ENCODE results near the gene HS3ST6. TPM values are rescaled to one million over a fixed set of nuclear protein-coding genes. Genes with fewer than 3 reads are reported as not detected.

Gene HS3ST6
- total and polyA plus RNA-seq, 2 of the 13 experiments (the other 11 are each of a cell fraction or from before 2014, with no cell fraction given): not detected

DNA sequence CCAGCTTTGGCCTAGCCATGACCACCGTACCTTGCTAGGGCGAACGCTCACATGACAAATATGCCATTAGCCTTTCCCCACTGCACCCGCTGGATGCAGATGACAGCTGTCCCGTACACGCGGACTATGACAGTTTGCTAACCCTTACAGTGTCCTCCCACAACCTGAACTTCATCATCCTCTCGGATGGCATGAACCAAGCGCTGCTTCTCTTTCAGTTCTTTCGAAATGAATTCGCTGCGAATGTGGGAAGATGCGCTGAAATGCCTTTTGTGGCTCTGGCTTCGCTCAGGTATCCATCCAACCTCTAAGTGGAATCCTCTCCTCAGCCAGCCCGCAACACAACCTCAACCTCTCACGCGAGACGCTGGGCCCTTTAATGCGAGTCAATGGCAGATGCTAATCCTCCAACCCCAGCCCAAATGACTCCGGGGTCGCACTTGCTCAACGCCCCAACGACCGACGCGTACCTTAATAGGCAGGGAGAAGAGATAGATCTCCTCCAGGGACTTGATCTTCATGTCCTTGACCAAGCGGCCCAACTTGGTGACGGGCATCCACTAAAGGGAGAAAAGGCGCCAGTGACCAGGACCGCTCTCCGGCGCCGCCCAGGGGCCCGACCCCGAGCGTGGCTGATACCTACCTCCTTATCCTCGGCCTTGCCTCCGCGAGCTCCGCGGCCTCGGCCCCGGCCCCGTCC is 45.7 kb upstream of the HS3ST6 start (continued):
- 0 out of 2 replicates have a peak, but pooled peaks have one; percentile 34 for TF ChIP-seq ZNF589 (CRISPR knock-in tag; conservative IDR thresholded peaks at IDR 0.05)
- 0 out of 2 replicates have a peak, but pooled peaks have one; percentile 4 for TF ChIP-seq FOSL2 (CRISPR knock-in tag; IDR thresholded peaks at IDR 0.05)
- TF ChIP-seq, protein P1, sequence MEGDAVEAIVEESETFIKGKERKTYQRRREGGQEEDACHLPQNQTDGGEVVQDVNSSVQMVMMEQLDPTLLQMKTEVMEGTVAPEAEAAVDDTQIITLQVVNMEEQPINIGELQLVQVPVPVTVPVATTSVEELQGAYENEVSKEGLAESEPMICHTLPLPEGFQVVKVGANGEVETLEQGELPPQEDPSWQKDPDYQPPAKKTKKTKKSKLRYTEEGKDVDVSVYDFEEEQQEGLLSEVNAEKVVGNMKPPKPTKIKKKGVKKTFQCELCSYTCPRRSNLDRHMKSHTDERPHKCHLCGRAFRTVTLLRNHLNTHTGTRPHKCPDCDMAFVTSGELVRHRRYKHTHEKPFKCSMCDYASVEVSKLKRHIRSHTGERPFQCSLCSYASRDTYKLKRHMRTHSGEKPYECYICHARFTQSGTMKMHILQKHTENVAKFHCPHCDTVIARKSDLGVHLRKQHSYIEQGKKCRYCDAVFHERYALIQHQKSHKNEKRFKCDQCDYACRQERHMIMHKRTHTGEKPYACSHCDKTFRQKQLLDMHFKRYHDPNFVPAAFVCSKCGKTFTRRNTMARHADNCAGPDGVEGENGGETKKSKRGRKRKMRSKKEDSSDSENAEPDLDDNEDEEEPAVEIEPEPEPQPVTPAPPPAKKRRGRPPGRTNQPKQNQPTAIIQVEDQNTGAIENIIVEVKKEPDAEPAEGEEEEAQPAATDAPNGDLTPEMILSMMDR (CRISPR knock-in tag; IDR thresholded peaks at IDR 0.05): peak; percentile 5; the same call in 1 of the 2 replicates
- TF ChIP-seq, protein P2, sequence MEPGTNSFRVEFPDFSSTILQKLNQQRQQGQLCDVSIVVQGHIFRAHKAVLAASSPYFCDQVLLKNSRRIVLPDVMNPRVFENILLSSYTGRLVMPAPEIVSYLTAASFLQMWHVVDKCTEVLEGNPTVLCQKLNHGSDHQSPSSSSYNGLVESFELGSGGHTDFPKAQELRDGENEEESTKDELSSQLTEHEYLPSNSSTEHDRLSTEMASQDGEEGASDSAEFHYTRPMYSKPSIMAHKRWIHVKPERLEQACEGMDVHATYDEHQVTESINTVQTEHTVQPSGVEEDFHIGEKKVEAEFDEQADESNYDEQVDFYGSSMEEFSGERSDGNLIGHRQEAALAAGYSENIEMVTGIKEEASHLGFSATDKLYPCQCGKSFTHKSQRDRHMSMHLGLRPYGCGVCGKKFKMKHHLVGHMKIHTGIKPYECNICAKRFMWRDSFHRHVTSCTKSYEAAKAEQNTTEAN (CRISPR knock-in tag; conservative IDR thresholded peaks at IDR 0.05): no peak
- TF ChIP-seq, protein P3, sequence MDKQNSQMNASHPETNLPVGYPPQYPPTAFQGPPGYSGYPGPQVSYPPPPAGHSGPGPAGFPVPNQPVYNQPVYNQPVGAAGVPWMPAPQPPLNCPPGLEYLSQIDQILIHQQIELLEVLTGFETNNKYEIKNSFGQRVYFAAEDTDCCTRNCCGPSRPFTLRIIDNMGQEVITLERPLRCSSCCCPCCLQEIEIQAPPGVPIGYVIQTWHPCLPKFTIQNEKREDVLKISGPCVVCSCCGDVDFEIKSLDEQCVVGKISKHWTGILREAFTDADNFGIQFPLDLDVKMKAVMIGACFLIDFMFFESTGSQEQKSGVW (CRISPR knock-in tag; IDR thresholded peaks at IDR 0.05; ENCODE audit: borderline replicate concordance): 0 out of 2 replicates have a peak, but pooled peaks have one; percentile 2
- TF ChIP-seq ZNF205 (CRISPR knock-in tag; IDR thresholded peaks at IDR 0.05): 0 out of 2 replicates have a peak, but pooled peaks have one; percentile 16
- TF ChIP-seq HOXA9 (CRISPR knock-in tag; IDR thresholded peaks at IDR 0.05; ENCODE audit: borderline replicate concordance): 0 out of 2 replicates have a peak, but pooled peaks have one; percentile 3
- TF ChIP-seq FOXJ3 (CRISPR knock-in tag; IDR thresholded peaks at IDR 0.05; ENCODE audit: borderline replicate concordance): no peak
- 0 out of 2 replicates have a peak, but pooled peaks have one; percentile 21 for TF ChIP-seq ZNF709 (CRISPR knock-in tag; IDR thresholded peaks at IDR 0.05)
- peak; percentile 85 for TF ChIP-seq SNAPC2 (CRISPR knock-in tag; IDR thresholded peaks at IDR 0.05)
- TF ChIP-seq, protein P4, sequence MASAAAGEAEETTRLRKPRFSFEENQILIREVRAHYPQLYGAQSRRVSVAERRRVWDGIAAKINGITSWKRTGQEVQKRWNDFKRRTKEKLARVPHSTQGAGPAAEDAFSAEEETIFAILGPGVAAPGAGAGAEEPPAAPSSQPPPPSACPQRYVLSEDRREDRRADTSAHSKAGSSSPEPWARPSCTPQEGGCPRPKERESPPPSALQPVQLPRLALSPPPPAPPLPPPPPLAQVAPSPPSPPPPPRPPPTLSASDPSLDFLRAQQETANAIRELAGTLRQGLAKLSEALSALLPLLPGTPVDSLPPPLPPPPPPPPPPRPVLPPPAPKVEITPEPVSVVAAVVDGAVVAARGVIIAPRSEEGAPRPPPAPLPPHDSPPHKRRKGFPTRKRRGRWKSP (CRISPR knock-in tag; IDR thresholded peaks at IDR 0.05): 0 out of 2 replicates have a peak, but pooled peaks have one; percentile 16
- TF ChIP-seq AGO2 (optimal IDR thresholded peaks at IDR 0.05; ENCODE audit: low read depth, low read length): peak; percentile 98
- no peak for TF ChIP-seq TOPORS (CRISPR knock-in tag; IDR thresholded peaks at IDR 0.05)
- peak; percentile 12; the same call in 1 of the 2 replicates for TF ChIP-seq ZNF777 (CRISPR knock-in tag; IDR thresholded peaks at IDR 0.05)
- TF ChIP-seq, protein P5, sequence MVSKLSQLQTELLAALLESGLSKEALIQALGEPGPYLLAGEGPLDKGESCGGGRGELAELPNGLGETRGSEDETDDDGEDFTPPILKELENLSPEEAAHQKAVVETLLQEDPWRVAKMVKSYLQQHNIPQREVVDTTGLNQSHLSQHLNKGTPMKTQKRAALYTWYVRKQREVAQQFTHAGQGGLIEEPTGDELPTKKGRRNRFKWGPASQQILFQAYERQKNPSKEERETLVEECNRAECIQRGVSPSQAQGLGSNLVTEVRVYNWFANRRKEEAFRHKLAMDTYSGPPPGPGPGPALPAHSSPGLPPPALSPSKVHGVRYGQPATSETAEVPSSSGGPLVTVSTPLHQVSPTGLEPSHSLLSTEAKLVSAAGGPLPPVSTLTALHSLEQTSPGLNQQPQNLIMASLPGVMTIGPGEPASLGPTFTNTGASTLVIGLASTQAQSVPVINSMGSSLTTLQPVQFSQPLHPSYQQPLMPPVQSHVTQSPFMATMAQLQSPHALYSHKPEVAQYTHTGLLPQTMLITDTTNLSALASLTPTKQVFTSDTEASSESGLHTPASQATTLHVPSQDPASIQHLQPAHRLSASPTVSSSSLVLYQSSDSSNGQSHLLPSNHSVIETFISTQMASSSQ (IDR thresholded peaks at IDR 0.05; ENCODE audit: low read depth): no peak
- TF ChIP-seq, protein P5 (CRISPR knock-in tag; IDR thresholded peaks at IDR 0.05; ENCODE audit: borderline replicate concordance): 0 out of 2 replicates have a peak, but pooled peaks have one; percentile 22
- TF ChIP-seq ZNF605 (CRISPR knock-in tag; IDR thresholded peaks at IDR 0.05): 0 out of 2 replicates have a peak, but pooled peaks have one; percentile 5
- TF ChIP-seq FOXA1 (IDR thresholded peaks at IDR 0.05): no peak
- no peak for TF ChIP-seq FOXA1 (CRISPR knock-in tag; IDR thresholded peaks at IDR 0.05)
